Neuron (in vitro differentiated cells): ENCODE results near the gene CC2D2B.

Experiments
- H2AFZ ChIP-seq: one replicate; pipeline ENCODE4 v1.6.1; 2013; ENCODE audit warnings: low read depth, mild to moderate bottlenecking, inconsistent platforms, low read length, moderate library complexity
- H3K27me3 ChIP-seq: one replicate; pipeline ENCODE4 v1.6.1; 2013; ENCODE audit warnings: low read length; ENCODE audit not compliant: insufficient read depth
- H3K36me3 ChIP-seq: one replicate; pipeline ENCODE4 v1.6.1; 2013; ENCODE audit warnings: low read length; ENCODE audit not compliant: insufficient read depth
- H3K4me1 ChIP-seq: one replicate; pipeline ENCODE4 v1.6.1; 2013; ENCODE audit warnings: low read length; ENCODE audit not compliant: insufficient read depth
- H3K4me3 ChIP-seq: 2 replicates; pipeline ENCODE4 v1.5.1; 2013; ENCODE audit warnings: mild to moderate bottlenecking, low read length, moderate library complexity
- H3K9me3 ChIP-seq: one replicate; pipeline ENCODE4 v1.6.1; 2013; ENCODE audit warnings: low read length

CC2D2B gene

DNA sequence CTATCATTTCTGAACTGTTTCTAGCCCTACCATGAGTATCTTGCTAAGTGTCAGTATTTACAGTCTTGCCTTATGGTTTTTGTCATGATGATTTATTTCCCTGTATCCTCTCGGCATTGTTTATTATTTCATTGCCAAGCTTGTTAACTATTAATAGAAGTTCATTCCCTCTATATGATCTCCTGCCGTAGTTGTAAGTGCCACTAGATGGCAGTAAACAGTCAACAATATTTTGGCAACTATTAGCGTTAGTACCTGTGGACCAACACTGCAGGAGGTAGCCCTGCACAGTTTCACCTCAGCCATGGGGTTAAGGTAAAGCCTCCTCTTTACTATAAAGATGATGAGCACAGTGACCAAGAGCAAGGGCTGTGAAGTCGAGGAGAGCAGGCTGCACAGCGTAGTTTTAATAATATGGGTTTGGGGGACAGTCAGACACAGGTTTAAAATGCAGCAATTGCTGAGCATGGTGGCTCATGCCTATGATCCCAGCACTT is 109.5 kb downstream of the CC2D2B start:
- Histone ChIP-seq H3K27me3 (peaks cover 4% of the 10 kb centered on the region), H3K4me3 (no peak overlapping the region), H3K36me3 (no peaks in the 10 kb centered on the region), H3K9me3 (no peaks in the 10 kb centered on the region), H2AFZ (no peak overlapping the region), H3K4me1 (no peaks in the 10 kb centered on the region)

DNA sequence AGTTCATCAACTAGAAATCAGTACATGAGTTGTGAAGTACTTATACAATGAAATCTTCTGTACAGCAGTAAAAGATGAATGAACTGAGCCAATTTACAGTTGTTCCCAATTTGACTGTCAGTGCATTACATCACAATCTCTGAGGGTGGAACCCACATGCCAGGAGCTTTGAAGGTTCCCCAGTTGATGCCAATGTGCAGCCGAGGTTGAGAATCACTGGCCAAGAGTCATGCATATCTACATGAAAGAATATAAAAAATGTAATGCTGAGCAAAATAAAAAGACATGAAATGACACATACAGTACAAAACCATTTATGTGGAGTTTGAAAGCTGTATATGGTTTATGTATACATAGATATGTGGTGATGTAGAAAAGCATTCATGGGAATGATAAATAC is 113.6 kb downstream of the CC2D2B start:
- Histone ChIP-seq H3K9me3 (no peaks in the 10 kb centered on the region), H3K4me3 (no peak overlapping the region), H2AFZ (no peak overlapping the region), H3K27me3 (peaks cover 8% of the 10 kb centered on the region), H3K36me3 (no peaks in the 10 kb centered on the region), H3K4me1 (no peaks in the 10 kb centered on the region)

DNA sequence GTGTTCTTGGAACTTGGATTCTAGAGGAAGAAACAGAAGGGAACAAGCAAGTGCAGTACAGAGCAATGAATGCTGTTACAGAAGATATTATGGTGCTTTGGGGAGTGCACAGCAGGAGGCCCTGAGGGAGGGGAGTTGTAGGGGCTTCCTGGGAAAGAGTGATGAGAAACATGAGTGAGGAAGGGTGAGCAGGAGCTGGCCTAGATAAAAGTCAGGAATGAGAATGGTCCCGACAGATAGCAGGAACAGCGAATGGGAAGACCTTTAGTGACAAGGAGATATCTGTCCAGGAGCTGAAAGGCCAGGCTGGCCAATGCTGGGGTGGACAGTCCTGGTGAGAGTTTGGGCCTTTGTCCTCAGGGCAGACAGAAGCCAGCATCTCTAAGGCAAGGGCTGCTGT is 115.0 kb downstream of the CC2D2B start:
- no peak overlapping the region for H2AFZ ChIP-seq
- no peaks in the 10 kb centered on the region for H3K9me3 ChIP-seq
- no peaks in the 10 kb centered on the region for H3K4me1 ChIP-seq
- H3K27me3 ChIP-seq: peaks cover 8% of the 10 kb centered on the region
- no peak overlapping the region for H3K4me3 ChIP-seq
- H3K36me3 ChIP-seq: no peaks in the 10 kb centered on the region

DNA sequence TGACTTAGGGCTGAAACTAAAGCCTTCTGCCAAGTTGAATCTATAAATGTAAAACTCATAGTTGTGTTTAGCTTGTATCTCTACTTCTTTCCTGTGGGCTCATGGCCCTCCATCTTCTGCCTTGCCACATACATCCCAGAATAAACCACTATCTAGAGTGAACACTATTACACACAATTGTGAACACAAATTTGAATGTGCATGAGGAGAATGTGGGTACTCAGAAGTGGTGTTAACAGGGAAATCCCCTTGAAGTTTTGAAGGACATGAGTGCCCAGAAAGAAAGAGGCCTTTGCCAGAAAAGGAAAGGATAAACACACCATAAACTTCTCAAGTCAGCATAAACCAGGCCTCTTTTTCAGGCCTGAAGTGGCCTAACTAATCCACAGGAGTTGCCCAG is 115.4 kb downstream of the CC2D2B start:
- H3K9me3 ChIP-seq: no peaks in the 10 kb centered on the region

GRCh38 chr10:96025566-96025965 is 117.8 kb downstream of the CC2D2B start:
- no peaks in the 10 kb centered on the region for H3K4me1 ChIP-seq
- no peaks in the 10 kb centered on the region for H3K9me3 ChIP-seq
- peaks cover 8% of the 10 kb centered on the region for H3K27me3 ChIP-seq
- no peak overlapping the region for H2AFZ ChIP-seq
- H3K36me3 ChIP-seq: no peaks in the 10 kb centered on the region
- H3K4me3 ChIP-seq: no peak overlapping the region

More for the DNA sequence above, 115.4 kb downstream of the CC2D2B start:
- Histone ChIP-seq H3K27me3 (peaks cover 8% of the 10 kb centered on the region), H2AFZ (no peak overlapping the region), H3K4me1 (no peaks in the 10 kb centered on the region), H3K4me3 (no peak overlapping the region), H3K36me3 (no peaks in the 10 kb centered on the region)

- H3K36me3 ChIP-seq: no peaks in the 10 kb centered on the region
- peaks cover 6% of the 10 kb centered on the region for H3K27me3 ChIP-seq
- H3K4me1 ChIP-seq: no peaks in the 10 kb centered on the region
- H3K9me3 ChIP-seq: no peaks in the 10 kb centered on the region
- no peak overlapping the region for H2AFZ ChIP-seq
- H3K4me3 ChIP-seq: no peak overlapping the region
Observed at GRCh38 chr10:96034625-96035024, 126.8 kb downstream of the CC2D2B start.

- no peaks in the 10 kb centered on the region for H3K9me3 ChIP-seq
- H3K36me3 ChIP-seq: no peaks in the 10 kb centered on the region
- no peak overlapping the region for H3K4me3 ChIP-seq
- no peak overlapping the region for H2AFZ ChIP-seq
- H3K27me3 ChIP-seq: peaks cover 6% of the 10 kb centered on the region
- no peaks in the 10 kb centered on the region for H3K4me1 ChIP-seq
Observed at GRCh38 chr10:96038476-96039387, 131.0 kb downstream of the CC2D2B start.

GRCh38 chr10:96041146-96041545 is 133.4 kb downstream of the CC2D2B start:
- Histone ChIP-seq H2AFZ (no peak overlapping the region), H3K4me1 (peaks cover 12% of the 10 kb centered on the region), H3K4me3 (no peak overlapping the region), H3K36me3 (peaks cover 3% of the 10 kb centered on the region), H3K9me3 (no peaks in the 10 kb centered on the region), H3K27me3 (no peaks in the 10 kb centered on the region)

GRCh38 chr10:96043033-96043892 is 135.5 kb downstream of the CC2D2B start, which contains the start of gene CCNJ:
TSS of gene CCNJ (plus strand) at chr10:96043583. CDS start at chr10:96044394, 811 bp downstream.
- peaks cover 19% of the 10 kb centered on the region for H3K4me1 ChIP-seq
- H3K4me3 ChIP-seq: peak within 1 kb of the TSS; percentile 93
- peak within 1 kb of the TSS; percentile 71 for H2AFZ ChIP-seq
- peaks cover 21% of the 10 kb centered on the region for H3K36me3 ChIP-seq
- no peaks in the 10 kb centered on the region for H3K9me3 ChIP-seq
- no peaks in the 10 kb centered on the region for H3K27me3 ChIP-seq

DNA sequence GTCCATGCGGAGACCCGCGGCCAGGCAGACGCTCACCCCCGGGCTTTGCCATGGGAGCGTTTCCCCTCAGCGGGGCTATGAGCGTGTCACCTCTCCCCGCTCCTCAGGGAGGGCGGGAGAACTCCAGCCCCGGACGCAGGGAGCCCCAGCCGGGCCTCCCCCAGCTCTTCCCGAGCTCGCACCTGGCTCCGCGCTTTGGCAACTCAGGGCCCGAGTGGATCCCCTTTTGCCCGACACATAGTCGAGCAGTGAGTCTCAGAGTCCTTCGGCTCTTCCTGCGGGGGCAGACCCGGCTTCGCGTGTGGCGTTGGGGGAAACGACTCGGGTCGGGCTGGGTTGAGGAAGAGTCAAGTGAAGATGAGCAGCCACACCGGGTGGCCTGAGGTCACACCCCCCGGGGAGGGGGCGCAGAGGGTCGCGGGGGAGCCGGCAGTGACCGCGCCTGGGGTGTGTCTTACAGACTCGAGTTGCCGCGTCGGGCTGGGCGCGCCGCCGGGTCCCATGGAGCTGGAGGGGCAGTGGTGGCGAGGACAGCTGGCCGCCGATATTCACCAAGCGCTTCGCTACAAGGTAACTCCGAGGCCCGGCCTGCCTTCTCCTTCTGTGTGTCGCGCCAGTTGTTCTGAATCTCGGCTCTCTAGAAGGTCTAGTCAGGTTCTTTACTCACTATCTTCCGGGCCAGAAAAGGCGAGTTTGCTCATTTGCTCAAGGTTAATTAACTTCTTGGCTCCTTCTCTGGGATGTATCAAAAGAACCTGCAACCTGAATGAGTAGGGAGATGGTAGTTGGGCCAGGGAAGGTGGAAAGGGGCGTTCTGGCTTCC is 136.3 kb downstream of the CC2D2B start:
- peaks cover 29% of the 10 kb centered on the region for H3K36me3 ChIP-seq
- H3K4me3 ChIP-seq: peak overlapping the region; percentile 93
- peak overlapping the region; percentile 71 for H2AFZ ChIP-seq
- no peaks in the 10 kb centered on the region for H3K27me3 ChIP-seq
- peaks cover 19% of the 10 kb centered on the region for H3K4me1 ChIP-seq
- no peaks in the 10 kb centered on the region for H3K9me3 ChIP-seq

GRCh38 chr10:96044736-96045135 is 137.0 kb downstream of the CC2D2B start:
- Histone ChIP-seq H3K36me3 (peaks cover 33% of the 10 kb centered on the region), H3K27me3 (no peaks in the 10 kb centered on the region), H2AFZ (no peak overlapping the region), H3K4me1 (peaks cover 19% of the 10 kb centered on the region), H3K9me3 (no peaks in the 10 kb centered on the region), H3K4me3 (peak overlapping the region; percentile 93)

GRCh38 chr10:96046546-96046945 is 138.8 kb downstream of the CC2D2B start:
- Histone ChIP-seq H3K27me3 (no peaks in the 10 kb centered on the region), H3K9me3 (no peaks in the 10 kb centered on the region), H3K36me3 (peaks cover 50% of the 10 kb centered on the region), H2AFZ (no peak overlapping the region), H3K4me3 (no peak overlapping the region), H3K4me1 (peaks cover 19% of the 10 kb centered on the region)
